ENCODE measurements around the gene HSH2D. TPM values are rescaled to one million over a fixed set of nuclear protein-coding genes. Genes with fewer than 3 reads are reported as not detected.

HSH2D gene
- total and polyA plus RNA-seq, 2 of the 13 experiments (the other 11 are each of a cell fraction or from before 2014, with no cell fraction given): 0.69 to 3.2 TPM

- Histone ChIP-seq H4K20me1 (ENCODE audit: insufficient read depth, low read length) (peaks cover 5% of the 10 kb centered on the region; the same call in 1 of the 2 replicates), H3K9me3 (ENCODE audit: low read length) (no peaks in the 10 kb centered on the region), H2AFZ (ENCODE audit: low read length) (no peak overlapping the region), H3K79me2 (ENCODE audit: insufficient read depth, low read length) (peaks cover 40% of the 10 kb centered on the region), H3K27ac (ENCODE audit: extremely low read length, insufficient read depth, low read length) (no peak overlapping the region), H3K4me1 (ENCODE audit: insufficient read depth, low read length) (peaks cover 47% of the 10 kb centered on the region), H3K36me3 (replicated peaks in 1 of 2; ENCODE audit: control insufficient read depth in 1 of 2, insufficient read depth in 2 of 2, low read length in 2 of 2) (peaks cover 4 to 14% of the 10 kb centered on the region in 2 experiments; a peak in 4 of 5 replicates), H3K4me3 (replicated peaks in 1 of 3; ENCODE audit: insufficient read depth in 1 of 3, low read depth in 2 of 3, low read length in 3 of 3) (no peak overlapping the region), H3K27me3 (ENCODE audit: control insufficient read depth in 1 of 2, insufficient read depth in 2 of 2, low read length in 2 of 2) (no peaks in the 10 kb centered on the region; a peak in 1 of 5 replicates), H3K4me2 (ENCODE audit: low read depth, low read length) (no peak overlapping the region), H3K9ac (ENCODE audit: insufficient read depth, low read depth, low read length) (no peak overlapping the region)
- no peak for DNase-seq (ENCODE audit: low spot score)
- ATAC-seq: no peak
- ChIA-PET POLR2A (no interaction called here), CTCF (ENCODE audit: low intra/inter-chr PET ratio, low total read pairs) (no interaction called here)
- in situ Hi-C loops (cut with HindIII; ENCODE audit: extremely low pct_ligation_motif_present, low pct_unique_long_range_greater_than_20kb) (no loop called here), intact Hi-C loops (cut with micrococcal nuclease; ENCODE audit: unreplicated experiment) (no loop called here)
- 84% methylated on average over 2 of the region's 3 CpGs for WGBS (ENCODE audit: low lambda C conversion rate)
- BruUV-seq (replicated peaks): no TSS peak
- no peak for FAIRE-seq
- TF ChIP-seq ZNF260 (CRISPR knock-in tag; IDR thresholded peaks at IDR 0.05; ENCODE audit: borderline replicate concordance, low read depth) (no peak), ZNF768 (CRISPR knock-in tag; IDR thresholded peaks at IDR 0.05) (peak; percentile 86; the same call in 1 of the 2 replicates), ZNF441 (CRISPR knock-in tag; IDR thresholded peaks at IDR 0.05; ENCODE audit: borderline replicate concordance) (no peak), HOMEZ (CRISPR knock-in tag; IDR thresholded peaks at IDR 0.05; ENCODE audit: low read depth) (no peak), BRCA1 (CRISPR knock-in tag; IDR thresholded peaks at IDR 0.05) (no peak), MTA3 (CRISPR knock-in tag; IDR thresholded peaks at IDR 0.05) (no peak), FOXM1 (CRISPR knock-in tag; IDR thresholded peaks at IDR 0.05) (no peak), ZNF343 (CRISPR knock-in tag; IDR thresholded peaks at IDR 0.05) (no peak)
Observed at GRCh38 chr19:16113727-16114126, 29.8 kb upstream of the HSH2D start.
